Stromal cell of bone marrow (primary cell): ENCODE data around the gene GARIN5B.

Source experiments
- DNase-seq: peaks from one replicate; pipeline ENCODE4 v3.0.0-alpha.2; 2012; ENCODE audit warnings: low read depth

Gene GARIN5B

DNA sequence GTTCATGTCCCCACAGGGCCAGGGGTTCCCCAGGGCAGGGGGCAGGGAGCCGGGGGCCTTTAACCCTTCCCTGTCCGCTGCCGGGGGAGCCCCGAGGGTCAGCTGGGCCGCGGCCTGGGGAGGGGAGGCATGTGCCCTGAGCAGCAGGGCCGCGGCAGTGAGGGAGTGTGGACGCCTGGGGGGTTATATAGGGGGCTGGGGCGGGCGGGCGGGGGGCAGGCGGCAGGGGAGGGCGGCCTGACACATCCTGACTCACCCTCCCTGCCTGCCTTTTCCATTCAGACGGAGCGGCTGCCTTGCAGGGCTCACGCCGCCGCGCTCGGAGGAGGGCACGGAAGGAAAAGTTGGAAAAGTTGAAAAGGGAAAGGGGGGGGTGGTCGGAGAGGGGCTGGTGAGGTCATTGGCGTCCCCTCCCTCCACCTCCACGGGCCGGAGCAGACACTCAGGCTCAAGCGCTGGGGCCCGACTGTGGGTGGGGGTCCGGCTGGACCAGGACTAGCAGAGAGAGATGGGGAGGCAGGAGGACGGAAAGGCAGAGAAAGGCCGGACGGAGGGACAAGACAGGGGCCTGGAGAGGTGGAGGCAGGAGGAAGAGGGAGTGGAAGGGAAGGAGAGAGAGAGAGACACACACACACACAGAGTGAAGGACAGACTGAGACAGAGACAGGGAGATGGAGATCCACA, 7.4 kb upstream of the GARIN5B start, which contains the start of gene IL11:
Gene IL11, minus strand, starts transcription at position 159 of the 684 bp plus-strand sequence. Its CDS starts 153 bp downstream, at position 6.
- no peak for DNase-seq

GRCh38 chr19:55369653-55370304, 6.7 kb upstream of the GARIN5B start:
- DNase-seq = no peak

GRCh38 chr19:55368701-55369563, 5.9 kb upstream of the GARIN5B start:
- DNase-seq = no peak

DNA sequence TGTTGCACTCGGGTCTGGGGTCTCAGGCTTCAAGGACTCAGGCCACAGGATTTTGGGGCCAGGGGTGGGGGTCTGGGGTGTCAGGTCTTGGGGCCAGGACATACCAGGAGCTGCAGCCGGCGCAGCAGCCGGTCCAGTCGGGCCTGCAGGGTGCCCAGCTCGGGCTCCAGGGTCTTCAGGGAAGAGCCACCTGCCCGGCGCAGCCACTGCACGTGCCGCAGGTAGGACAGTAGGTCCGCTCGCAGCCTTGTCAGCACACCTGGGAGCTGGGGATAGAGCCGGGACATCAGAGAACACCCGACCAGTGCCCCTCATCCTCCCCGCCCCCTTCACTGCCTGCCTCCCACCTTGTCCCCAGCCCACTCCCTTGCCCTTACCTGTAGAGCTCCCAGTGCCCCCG, 5.0 kb upstream of the GARIN5B start:
- no peak for DNase-seq

DNA sequence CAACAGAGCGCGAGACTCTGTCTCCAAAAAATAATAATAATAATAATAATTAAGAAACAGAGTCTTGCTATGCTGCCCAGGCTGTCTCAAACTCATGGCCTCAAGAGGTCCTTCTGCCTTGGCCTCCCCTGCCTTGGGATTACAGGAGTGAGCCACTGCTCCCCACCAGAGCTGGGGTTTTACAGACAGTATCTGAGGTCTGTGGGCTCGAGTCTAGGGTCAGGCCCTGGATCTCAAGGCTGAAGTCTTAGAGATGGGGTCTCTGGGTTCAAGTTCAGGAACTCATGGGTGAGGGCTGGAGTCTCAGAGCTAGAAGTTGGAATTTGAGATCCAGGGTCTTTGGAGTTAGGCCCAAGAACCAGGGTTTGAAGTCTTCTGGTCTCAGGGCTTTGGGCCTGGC, 3.7 kb upstream of the GARIN5B start:
- DNase-seq = no peak

GRCh38 chr19:55365964-55366363, 2.9 kb upstream of the GARIN5B start:
- DNase-seq = no peak

- no peak for DNase-seq
Measured at GRCh38 chr19:55365245-55365644, 2.2 kb upstream of the GARIN5B start.

- no peak for DNase-seq
Measured at GRCh38 chr19:55362174-55362989, 678 bp downstream of the GARIN5B start.

DNA sequence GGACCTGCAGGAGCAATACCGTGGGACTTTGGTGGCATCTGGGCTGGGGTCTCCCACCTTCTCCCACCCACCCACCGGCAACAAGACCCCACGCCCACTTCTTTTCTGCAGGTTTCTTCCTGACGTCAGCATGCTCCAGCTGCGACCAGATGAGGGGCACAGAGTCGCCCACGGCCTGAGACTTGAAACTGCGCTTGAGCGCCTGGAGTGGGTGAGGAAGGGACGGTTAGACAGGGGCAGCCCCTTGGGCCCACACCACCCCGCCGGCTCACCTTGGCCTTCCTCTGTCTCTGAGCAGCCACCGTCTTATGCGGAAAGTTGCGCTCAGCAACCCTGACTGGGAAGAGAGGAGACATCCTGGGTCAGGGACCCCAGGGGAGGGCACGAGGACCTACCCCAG, 2.2 kb downstream of the GARIN5B start:
- no peak for DNase-seq

DNA sequence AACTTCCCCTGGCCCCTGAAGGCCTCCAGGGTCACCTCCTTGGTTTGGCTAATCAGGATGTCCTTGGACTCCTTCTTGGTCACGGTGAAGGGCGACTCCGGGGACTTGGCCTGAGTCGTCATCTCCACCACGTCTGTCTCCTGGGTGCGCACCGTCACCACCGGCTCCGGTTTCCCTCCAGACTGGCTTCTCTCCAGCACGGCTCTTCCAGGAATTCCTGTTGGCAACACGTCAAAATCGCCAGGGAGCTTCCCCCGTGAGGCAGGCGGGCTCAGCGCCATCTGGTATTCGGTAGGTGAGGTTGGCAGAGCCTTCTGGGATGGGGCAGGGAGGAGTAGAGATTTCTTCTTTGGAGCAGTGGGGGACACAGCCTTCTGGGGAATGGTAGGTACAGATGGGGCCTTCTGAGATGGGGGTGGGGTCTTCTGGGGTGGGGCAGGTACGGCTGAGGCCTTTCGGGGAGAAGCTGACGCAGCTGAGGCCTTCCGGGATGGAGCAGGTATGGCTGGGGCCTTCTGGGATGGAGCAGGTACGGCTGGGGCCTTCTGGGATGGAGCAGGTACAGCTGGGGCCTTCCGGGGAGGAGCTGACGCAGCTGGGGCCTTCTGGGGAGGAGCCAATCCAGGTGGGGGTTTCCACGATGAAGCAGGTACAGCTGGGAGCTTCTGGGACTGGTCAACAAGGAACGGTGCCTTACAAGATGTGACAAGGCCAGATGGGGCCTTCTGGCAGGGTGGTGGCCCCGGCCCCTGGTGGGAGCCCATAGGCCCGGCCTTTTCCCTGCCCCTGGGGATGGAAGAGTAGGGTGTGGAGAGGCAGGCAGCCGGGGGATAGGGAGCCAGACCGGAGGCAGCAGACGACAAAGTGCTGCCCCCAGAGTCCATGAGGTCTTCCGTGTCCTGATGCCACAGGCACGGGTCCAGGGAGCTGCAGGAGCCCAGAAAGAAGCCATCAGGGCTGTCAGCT, 3.8 kb downstream of the GARIN5B start:
- no peak for DNase-seq

DNA sequence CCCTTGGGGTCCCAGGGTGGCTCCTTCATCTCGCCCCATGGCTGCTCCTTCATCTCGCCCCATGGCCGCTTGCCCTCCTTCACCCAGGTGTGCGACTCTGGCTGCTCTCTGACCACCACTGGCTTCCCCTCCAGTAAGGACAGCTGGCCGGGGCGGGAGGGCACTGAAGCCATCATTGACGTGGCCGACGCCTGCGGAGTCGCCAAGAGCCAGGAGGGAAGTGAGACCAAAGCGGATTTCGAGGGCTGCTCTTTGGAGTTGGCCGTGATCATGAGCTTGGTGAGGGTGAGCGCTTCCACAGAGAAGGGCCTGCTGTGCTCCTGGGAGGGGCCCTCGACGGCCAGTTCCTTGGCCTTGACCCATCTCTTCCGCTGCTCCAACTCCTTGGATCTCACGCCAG, 4.6 kb downstream of the GARIN5B start:
- DNase-seq = no peak

- DNase-seq = no peak
Measured at GRCh38 chr19:55355213-55355821, 7.7 kb downstream of the GARIN5B start.

DNA sequence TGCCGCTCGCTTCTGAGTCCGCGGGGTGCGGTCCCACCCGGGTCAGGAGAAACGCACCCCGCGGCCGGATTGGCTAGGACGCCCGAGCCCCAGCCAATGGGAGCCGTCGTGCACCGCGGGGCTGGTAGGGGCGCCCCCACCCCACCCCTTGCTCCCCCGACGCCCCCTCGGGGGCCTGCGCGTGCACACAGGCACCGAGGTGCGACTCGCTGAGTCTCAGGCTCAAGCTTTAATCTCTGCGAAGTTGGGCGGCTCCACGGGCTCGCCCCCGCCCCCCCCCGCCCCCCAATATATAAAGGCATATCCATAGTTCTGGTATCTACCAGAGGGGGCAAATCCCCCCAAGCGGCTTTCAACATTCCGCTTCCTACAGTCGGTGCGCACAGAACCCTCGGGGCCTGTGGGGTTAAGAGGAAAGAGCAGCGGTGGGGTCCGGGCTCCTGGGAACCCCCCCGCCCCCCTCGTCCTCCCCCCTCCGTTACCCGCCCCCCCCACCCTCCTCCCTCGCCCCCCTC, 8.3 kb downstream of the GARIN5B start, which contains the start of gene COX6B2:
Gene COX6B2, minus strand, starts transcription at position 22 of the 515 bp plus-strand sequence. CDS start 198 bp downstream, outside the sequence.
- DNase-seq = no peak

DNA sequence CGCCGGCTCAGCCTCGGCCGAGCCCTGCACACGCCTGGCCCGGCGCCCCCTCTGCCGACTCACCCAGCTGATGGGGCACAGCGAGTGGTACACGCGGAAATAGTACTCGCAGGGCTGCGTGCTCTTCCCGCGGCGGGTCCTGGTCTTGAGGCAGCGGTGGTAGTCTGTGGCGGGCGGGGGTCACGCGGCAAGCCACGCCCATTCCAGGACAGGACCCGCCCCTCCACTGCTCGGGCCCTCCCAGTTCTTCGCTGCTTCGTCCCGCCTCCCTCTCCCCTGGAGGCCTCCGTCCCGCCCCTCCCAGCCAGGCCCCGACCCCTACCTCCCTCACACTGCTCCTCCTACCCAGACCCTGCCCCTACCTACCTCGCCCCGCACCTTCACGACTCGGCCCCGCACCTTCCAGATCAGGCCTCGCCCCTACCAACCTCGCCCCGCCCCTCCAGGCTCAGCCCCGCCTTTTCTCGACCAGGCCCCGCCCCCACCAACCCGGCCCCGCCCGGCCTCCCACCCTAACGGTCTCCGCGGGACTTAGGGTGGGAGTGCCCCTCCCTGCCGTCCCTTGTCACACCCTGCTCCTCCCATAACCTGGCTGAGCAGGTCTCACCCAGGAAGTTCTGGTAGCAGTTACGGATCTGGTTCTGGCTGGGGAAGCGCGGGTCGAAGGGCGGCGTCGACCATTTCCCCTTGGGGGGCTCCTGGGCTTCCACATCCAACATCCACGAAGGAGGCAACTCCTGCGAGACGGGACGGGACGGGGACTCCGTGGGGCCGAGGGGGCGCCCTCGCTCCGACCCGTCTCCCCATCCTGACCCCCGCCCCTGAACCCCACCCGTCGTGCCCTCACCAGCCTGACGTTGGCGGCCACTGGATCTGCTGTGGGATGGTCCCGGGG, 9.0 kb downstream of the GARIN5B start:
- DNase-seq = no peak

DNA sequence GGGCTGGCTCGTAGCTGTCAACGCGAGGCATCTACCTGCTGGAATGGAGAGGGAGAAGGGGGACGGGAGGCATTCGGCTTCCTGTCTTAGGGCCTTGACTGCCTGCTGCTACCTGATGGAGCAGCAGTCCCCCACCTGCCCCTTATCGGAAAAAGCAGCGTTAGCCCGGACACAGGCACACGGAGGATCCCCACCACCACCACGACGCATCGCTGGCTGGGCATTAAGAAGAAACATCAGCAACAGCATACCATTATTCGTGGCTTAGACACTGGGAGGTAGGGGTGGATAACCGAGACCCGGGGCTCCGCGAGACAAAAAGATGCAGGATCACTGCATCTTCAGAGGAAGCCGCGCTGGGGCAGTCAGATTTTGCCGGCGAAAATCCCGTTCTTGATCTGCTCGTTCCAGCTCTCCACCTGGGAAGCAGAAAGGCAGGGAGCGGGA, 9.7 kb downstream of the GARIN5B start:
- no peak for DNase-seq

GRCh38 chr19:55352549-55353145, 10.4 kb downstream of the GARIN5B start:
- DNase-seq = no peak

GRCh38 chr19:55352040-55352439, 11.0 kb downstream of the GARIN5B start:
- no peak for DNase-seq

- no peak for DNase-seq
Measured at GRCh38 chr19:55350620-55351315, 12.3 kb downstream of the GARIN5B start.
